KMS-11 (cell line): Measurements from ENCODE around the gene HOMER3.

Source experiments
- H2AFZ ChIP-seq: fragments of 200-600 bp; sonication (generic); 2 replicates; pipeline ENCODE4 v1.6.1; 2016; ENCODE audit warnings: antibody characterized with exemption, mixed run types, low read depth
- H3K27ac ChIP-seq: fragments of 200-600 bp; sonication (generic); 2 replicates; pipeline ENCODE4 v1.6.1; 2016; ENCODE audit warnings: mild to moderate bottlenecking, mixed run types
- H3K27me3 ChIP-seq: fragments of 200-600 bp; sonication (generic); 2 replicates; pipeline ENCODE4 v1.6.1; 2017; ENCODE audit warnings: mild to moderate bottlenecking, low read depth, mixed run types, moderate library complexity; ENCODE audit not compliant: insufficient read depth
- H3K36me3 ChIP-seq: fragments of 200-600 bp; sonication (generic); 2 replicates; pipeline ENCODE4 v1.6.1; 2017; ENCODE audit warnings: mild to moderate bottlenecking, mixed run types; ENCODE audit not compliant: insufficient read depth
- H3K4me1 ChIP-seq: fragments of 200-600 bp; sonication (generic); 2 replicates; pipeline ENCODE4 v1.6.1; 2016; ENCODE audit warnings: mild to moderate bottlenecking, low read depth, mixed run types; ENCODE audit not compliant: poor library complexity, severe bottlenecking
- H3K4me2 ChIP-seq: fragments of 200-600 bp; sonication (generic); 2 replicates; pipeline ENCODE4 v1.7.0; 2016; ENCODE audit warnings: mild to moderate bottlenecking, mixed run types
- H3K4me3 ChIP-seq: fragments of 200-600 bp; sonication (generic); IDR thresholded peaks from 2 replicates; pipeline ENCODE4 v1.6.1; 2017; ENCODE audit warnings: low read depth, low read length, mixed read lengths; ENCODE audit not compliant: insufficient read depth
- H3K79me2 ChIP-seq: fragments of 200-600 bp; sonication (generic); 2 replicates; pipeline ENCODE4 v1.6.1; 2016; ENCODE audit warnings: low read depth, mixed run types; ENCODE audit not compliant: insufficient read depth
- H3K9ac ChIP-seq: fragments of 200-600 bp; sonication (generic); 2 replicates; pipeline ENCODE4 v1.6.1; 2016; ENCODE audit warnings: mild to moderate bottlenecking, mixed run types
- H4K20me1 ChIP-seq: fragments of 200-600 bp; sonication (generic); 2 replicates; pipeline ENCODE4 v1.6.1; 2016; ENCODE audit warnings: mild to moderate bottlenecking, mixed run types; ENCODE audit not compliant: insufficient read depth
- CTCF ChIP-seq: fragments of 200-600 bp; sonication (generic); conservative IDR thresholded peaks from 2 replicates; pipeline ENCODE4 v1.6.1; 2017; ENCODE audit warnings: low read depth, mild to moderate bottlenecking, antibody characterized with exemption, low read length, moderate library complexity, mixed read lengths

HOMER3 gene

GRCh38 chr19:18910801-18911436, 30.1 kb downstream of the HOMER3 start:
- no peak overlapping the region for H3K27ac ChIP-seq

GRCh38 chr19:18910010-18910409, 31.0 kb downstream of the HOMER3 start:
- Histone ChIP-seq H3K27me3 (no peaks in the 10 kb centered on the region), H3K36me3 (no peaks in the 10 kb centered on the region), H3K79me2 (peaks cover 17% of the 10 kb centered on the region; the same call in 1 of the 2 replicates), H3K4me2 (no peak overlapping the region), H3K9ac (no peak overlapping the region), H4K20me1 (no peaks in the 10 kb centered on the region), H3K4me1 (peaks cover 17% of the 10 kb centered on the region), H2AFZ (no peak overlapping the region), H3K4me3 (no peak overlapping the region), H3K27ac (no peak overlapping the region)
- no peak for TF ChIP-seq CTCF

More at GRCh38 chr19:18910801-18911436, 30.1 kb downstream of the HOMER3 start:
- Histone ChIP-seq H3K9ac (no peak overlapping the region), H3K36me3 (no peaks in the 10 kb centered on the region), H3K4me2 (no peak overlapping the region), H3K4me3 (no peak overlapping the region), H3K27me3 (no peaks in the 10 kb centered on the region), H3K4me1 (peaks cover 20% of the 10 kb centered on the region), H4K20me1 (no peaks in the 10 kb centered on the region), H2AFZ (no peak overlapping the region), H3K79me2 (peaks cover 25% of the 10 kb centered on the region)
- TF ChIP-seq CTCF, result no peak

- Histone ChIP-seq H3K4me1 (peaks cover 13% of the 10 kb centered on the region), H2AFZ (no peak overlapping the region), H3K27ac (no peak overlapping the region), H3K4me2 (no peak overlapping the region), H3K79me2 (peaks cover 8% of the 10 kb centered on the region; the same call in 1 of the 2 replicates), H3K9ac (no peak overlapping the region), H3K36me3 (no peaks in the 10 kb centered on the region), H3K27me3 (no peaks in the 10 kb centered on the region), H3K4me3 (no peak overlapping the region), H4K20me1 (no peaks in the 10 kb centered on the region)
- TF ChIP-seq CTCF, result no peak
These were observed 31.9 kb downstream of the HOMER3 start for GRCh38 chr19:18908917-18909619.

GRCh38 chr19:18906605-18907519, 34.2 kb downstream of the HOMER3 start:
- no peaks in the 10 kb centered on the region for H3K79me2 ChIP-seq
- no peak overlapping the region for H3K4me2 ChIP-seq
- no peaks in the 10 kb centered on the region for H3K36me3 ChIP-seq
- H4K20me1 ChIP-seq, result no peaks in the 10 kb centered on the region
- peaks cover 13% of the 10 kb centered on the region for H3K4me1 ChIP-seq
- no peak overlapping the region for H3K27ac ChIP-seq
- no peak overlapping the region for H3K9ac ChIP-seq
- H3K4me3 ChIP-seq, result no peak overlapping the region
- no peak for TF ChIP-seq CTCF
- no peaks in the 10 kb centered on the region for H3K27me3 ChIP-seq
- no peak overlapping the region for H2AFZ ChIP-seq
